ENCODE data around the gene PRSS8.
"Not testable (repeated sequence)": the region's sequence is repeated elsewhere in the genome, so short reads cannot be mapped to it uniquely, and the experiment has no call there.

The PRSS8 gene

DNA sequence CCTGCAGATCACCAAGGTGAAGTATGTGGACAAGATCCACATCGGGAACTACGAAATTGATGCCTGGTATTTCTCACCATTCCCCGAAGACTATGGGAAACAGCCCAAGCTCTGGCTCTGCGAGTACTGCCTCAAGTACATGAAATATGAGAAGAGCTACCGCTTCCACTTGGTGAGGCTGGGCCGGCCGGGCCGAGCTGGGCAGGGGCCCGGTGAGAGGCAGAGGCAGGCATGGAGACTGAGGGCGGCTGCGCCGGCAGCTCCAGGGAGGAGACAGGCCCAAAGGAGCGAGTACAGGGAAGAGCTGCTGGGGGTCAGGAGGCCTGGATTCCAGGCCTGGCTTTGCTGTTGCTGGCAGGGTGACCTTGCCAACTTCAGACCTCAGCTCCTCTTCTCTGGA is 8.3 kb downstream of the PRSS8 start:
- DNase-seq, result no peak

DNA sequence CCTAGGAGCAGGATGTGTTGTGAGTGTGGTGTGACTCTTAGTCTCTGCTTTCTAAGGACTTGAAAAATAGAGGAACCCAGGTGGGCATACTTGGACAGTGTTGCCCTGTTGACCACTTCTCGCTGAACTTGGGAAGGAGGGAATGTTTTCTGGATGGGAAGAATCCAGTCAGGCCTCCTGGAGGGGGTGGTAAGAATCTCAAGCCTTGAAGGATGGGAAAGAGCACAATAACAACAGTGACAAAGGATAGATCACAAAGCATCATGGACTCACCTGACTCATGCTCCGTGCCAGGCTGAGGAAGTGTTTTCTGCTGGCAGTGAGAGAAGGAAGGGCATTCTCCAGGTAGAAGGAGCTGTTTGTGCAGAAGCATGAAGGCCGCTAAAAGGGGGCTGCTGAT is 9.7 kb downstream of the PRSS8 start:
- DNase-seq, result no peak

DNA sequence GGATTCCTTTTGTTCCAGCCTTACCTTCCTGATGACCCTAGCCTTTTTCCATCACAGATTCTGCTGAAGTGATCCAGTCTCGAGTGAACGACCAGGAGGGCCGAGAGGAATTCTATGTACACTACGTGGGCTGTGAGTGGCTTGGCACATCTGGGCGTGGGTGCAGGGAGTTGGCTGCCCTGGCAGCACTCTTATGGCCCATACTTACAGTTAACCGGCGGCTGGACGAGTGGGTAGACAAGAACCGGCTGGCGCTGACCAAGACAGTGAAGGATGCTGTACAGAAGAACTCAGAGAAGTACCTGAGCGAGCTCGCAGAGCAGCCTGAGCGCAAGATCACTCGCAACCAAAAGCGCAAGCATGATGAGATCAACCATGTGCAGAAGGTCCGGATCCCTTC is 15.4 kb downstream of the PRSS8 start:
- no peak for DNase-seq

DNA sequence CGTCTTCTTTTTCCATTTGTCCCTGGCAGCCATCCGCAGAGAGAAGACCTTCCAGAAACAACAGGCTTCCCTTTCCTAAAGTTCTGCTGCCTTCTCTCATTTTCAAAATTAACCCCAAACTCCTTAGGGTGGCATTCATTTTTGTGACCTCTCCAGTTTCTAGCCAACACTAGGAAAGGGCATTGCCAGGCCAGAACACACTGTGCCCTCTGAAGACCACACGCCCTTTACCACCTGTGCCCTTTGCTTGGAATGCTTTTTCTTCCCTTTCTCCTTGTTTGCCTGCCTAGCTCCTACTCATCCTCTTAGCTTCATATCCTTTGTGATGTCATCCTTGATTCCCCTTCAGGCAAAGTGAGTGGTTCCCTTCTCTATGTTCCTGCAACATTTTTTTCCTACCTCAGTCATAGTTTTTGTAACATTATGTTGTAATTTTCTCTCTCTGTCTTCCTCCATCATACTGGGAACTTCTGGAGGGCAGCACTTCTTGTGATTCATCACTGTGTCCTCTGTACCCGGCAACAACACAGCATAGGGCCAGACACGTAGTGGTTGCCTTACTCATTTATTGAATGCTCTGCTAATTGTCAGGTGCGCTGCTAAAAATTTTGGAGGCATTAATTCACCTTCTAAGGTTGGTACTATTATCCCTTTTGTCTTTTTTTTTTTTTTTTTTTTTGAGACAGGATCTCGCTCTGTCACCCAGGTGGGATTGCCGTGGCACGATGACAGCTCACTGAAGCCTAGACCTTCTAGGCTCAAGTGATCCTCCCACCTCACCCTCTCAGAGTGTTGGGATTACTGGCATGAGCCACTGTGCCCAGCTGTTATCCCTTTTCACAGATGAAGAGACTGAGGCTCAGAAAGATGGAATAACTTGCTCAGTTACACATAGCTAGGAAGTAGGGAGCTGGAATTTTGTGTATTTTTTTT is 17.0 kb downstream of the PRSS8 start:
- DNase-seq, result no peak

DNA sequence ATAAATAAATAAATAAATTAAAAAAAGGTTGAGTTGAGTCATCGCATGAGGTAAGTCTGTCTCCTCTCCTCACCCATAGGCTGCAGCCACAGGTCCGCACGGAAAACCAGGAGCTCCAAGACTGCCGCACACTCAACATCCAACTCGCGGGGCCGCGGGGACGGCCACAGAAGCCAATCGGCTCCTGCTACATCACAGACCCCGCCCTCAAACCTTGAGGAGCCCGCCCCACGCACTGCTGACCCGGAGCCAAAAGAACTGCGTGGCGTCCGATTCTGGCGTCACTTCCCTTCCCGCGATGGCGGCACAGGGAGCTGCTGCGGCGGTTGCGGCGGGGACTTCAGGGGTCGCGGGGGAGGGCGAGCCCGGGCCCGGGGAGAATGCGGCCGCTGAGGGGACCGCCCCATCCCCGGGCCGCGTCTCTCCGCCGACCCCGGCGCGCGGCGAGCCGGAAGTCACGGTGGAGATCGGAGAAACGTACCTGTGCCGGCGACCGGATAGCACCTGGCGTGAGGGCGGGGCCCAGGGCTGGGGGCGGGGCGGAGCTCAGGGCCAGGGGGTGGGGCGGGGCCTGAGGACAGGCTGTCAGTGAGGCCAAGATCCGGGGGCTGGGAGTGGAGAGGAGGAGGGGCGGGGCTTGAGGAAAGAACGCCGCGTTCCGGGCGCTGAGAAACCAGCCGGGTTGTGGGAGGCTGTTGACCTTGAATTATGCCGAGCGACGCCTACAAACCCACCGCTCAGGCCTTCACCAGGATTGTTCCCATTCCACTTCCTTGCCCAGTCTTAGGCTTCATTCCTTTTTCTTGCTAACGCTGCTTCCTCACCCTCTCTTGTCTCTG is 17.9 kb downstream of the PRSS8 start, which contains the start of gene KAT8:
KAT8 (plus strand) TSS at position 281 of the 839 bp plus-strand sequence; CDS start at position 299, 18 bp downstream.
- peak; percentile 94 to 95 for DNase-seq

DNA sequence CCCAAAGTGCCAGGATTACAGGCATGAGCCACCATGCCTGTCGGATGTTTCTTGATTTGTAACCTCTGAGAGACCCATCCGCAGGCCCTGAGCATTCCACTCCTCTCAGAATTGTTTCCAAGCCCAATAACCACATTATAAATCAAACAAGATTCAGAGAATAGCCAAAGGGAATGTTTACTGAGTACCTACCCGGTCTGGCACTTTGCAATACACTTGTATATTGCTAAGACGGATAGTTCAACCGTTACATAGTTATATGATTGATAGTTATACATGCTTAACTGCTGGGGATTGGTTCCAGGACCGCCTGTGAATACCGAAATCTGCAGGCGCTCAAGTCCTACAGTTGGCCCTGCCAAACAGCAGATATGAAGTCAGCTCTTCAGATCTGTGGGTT is 21.1 kb downstream of the PRSS8 start:
- DNase-seq, result no peak

DNA sequence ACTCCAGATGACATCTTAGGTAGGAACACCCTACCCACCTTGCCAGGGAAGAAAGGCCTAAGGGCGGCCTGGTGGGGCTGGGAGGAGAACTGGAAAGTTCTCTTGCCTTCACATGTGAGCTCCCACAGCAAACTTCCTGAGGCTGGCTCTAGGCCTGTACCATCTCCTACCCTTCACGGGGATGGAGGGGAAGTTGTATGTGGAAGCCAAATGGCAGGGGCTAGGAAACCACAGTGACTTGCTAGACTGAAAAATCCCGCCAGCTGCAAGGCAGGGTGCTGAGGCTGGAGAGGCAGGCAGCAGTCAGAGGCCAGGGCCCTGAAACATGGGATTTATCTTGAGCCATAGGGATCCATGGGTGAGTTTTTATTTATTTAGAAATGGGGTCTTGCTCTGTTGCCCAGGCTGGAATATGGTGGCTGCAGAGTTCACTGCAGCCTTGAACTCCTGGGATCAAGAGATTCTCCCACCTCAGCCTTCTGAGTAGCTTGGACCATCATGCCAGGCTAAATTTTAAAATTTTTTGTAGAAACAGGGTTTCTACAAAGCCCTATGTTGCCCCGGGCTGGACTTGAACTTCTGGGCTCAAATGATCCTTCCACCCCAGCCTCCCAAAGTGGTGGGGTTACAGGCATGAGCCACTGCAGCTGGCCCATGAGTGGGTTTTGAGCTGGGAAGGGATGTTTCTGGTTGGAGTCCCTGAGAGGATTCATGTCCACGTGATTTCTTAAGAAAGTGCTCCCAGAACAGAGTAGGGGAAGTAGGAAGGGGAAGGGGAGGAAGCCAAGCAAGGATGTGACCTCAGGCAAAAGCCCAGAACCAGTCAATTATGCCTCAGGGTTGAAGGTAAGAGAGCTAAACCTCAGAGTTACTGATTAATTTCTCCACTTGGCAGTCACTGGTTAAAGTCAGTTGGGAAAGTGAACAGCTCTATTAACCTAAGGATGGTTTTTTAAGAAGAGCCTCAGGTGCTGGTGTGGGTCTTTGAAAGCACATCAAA is 22.1 kb downstream of the PRSS8 start:
- DNase-seq, result no peak

DNA sequence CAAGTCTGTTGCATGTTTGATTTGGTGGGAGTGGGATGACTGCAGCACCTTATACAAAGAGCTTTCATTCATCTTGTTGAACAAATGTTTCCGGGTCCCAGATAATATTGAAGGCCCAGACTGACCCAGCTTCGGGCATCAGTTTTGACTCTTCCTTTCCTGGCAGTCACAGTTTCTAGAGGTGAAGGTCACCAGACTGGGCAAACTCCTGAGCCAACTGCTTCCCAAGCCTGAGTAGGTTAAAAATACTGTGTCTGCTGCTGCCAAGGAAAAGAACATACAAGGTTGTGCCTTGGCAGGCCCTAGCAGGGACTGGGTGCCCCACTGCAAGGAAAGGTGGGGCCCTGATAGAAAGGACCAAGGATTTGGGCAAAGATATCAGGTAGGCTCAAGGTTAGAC is 22.8 kb downstream of the PRSS8 start:
- DNase-seq, result no peak

DNA sequence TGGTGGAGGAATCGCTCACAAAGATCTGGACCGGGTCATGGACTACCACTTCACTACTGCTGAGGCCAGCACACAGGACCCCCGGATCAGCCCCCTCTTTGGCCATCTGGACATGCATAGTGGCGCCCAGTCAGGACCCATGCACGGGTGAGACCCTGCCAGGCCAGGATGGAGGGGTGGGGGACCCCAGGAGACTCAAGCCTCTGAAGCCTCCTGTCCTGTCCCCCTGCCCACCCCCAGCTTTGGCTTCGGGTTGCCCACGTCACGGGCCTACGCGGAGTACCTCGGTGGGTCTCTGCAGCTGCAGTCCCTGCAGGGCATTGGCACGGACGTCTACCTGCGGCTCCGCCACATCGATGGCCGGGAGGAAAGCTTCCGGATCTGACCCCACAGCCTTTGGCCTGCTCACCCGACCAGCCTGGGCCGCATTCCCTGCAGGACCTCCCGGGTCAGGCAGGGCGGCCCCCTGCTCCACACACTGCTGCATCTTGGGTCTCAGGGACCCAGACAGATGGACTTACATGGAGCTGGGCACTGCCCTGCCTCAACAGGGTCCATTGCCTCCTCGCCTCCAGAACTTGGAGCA is 23.6 kb downstream of the PRSS8 start:
- DNase-seq, result no peak

DNA sequence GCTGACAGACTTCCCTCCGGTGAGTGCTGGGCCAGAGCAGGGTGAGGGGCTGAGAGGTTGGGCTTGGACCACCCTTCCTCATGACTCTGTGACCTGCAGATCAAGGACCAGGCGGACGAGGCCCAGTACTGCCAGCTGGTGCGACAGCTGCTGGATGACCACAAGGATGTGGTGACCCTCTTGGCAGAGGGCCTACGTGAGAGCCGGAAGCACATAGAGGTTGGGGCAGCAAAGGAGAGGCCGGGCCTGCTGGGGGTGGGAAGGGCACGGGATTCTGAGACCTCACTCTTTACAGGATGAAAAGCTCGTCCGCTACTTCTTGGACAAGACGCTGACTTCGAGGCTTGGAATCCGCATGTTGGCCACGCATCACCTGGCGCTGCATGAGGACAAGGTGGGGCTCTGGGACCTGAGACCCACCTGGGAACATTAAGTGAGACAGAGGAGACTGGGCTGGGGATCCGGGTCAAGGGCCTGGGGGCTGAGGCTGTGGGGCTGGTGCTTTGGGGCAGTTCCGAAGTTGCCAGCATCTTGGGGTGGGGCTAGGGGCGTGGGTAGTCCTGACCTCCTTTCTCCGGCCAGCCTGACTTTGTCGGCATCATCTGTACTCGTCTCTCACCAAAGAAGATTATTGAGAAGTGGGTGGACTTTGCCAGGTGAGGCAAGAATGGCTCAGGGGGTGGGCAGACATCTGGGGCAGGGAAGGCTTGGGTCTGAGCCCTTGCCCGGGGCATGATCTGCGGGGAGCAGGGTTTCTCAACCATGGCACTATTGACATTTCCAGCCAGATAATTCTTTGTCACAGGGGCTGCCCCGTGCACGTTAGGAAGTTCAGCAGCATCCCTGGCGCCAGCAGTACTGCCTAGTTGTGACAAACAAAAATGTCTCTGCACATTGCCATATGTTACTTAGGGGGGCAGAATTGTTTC is 25.2 kb downstream of the PRSS8 start:
- no peak for DNase-seq

DNA sequence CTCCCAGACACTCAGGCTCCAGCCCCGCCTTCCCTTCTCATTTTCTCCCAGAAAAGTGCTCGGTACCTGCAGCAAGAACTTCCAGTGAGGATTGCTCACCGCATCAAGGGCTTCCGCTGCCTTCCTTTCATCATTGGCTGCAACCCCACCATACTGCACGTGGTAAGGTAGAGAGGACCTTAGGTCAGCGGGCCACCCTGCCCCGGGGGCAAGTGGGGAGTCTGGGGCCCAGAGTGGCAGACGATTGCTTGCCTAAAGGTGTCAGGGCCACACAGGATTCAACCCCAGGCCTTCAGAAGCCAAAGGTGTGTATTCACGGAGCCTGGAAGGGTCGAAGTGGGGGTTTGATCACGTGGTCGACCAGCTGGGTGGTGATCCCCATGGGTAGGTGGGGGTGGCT is 25.9 kb downstream of the PRSS8 start:
- no peak for DNase-seq

DNA sequence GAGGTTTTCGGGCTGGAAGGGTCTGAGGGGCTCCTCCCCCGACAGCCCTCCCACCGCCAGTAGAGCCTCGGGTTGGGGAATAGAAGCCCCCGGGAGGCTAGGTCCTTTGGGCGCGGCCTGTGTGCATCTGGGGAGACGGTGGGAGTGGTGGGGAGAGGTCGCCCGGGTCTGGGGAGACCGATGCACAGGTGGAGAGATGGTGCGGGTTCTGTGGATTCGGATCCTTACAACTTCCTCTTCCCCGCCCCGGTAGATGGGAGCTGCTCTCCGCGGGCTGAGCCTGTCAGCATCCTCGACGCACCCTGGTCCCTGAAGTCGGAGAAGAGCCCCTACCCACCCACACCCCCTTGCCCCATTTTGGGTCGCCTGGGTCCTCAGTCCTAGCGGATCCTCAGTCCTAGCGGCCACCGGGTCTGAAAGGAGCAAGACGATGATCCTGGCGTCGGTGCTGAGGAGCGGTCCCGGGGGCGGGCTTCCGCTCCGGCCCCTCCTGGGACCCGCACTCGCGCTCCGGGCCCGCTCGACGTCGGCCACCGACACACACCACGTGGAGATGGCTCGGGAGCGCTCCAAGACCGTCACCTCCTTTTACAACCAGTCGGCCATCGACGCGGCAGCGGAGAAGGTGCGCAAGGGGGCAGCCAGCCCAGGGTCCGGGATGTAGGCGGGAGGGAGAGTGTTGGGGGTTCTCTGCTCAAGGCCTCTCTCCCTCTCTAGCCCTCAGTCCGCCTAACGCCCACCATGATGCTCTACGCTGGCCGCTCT is 26.6 kb downstream of the PRSS8 start:
- no peak for DNase-seq

DNA sequence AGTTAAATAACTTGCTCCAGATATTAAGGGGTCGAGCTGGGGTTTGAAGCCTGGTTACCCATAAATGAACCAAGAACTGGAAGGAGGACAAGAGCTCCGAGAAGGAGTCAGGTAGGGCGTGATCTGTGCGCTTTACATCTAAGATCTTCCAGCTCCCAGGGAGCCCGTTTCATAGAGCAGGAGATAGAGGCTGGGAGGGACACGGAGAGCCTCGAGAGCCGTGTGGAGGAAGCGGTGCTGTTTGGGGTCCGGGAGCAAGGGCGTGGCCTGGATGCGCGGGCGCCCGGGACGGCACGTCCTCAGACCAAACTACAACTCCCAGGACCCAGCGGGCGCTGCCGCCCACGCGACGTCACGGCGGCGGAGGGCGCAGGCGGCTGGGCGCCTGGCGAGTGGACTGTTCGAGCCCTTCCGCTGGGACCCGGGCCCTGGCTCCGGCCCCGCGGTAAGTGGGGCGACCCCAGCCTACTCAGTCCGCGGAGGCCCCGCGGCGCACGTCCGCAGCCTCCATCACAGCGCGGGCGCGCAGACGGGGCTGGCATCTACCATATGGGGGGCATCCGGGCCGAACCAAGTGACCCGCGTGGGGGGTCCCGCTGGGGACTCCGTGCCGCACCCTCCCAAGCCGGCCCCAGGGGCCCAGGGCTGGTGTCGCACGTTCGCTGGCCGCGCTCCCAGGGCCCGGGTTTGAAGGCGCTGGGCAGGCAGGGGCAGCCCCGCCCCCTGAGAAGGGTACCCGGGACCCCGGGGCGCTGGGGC is 27.3 kb downstream of the PRSS8 start, which contains the start of gene BCKDK:
BCKDK (plus strand) TSS at position 352 of the 759 bp plus-strand sequence. CDS start 838 bp downstream, outside the sequence.
- DNase-seq, result peak; percentile 37 to 63

DNA sequence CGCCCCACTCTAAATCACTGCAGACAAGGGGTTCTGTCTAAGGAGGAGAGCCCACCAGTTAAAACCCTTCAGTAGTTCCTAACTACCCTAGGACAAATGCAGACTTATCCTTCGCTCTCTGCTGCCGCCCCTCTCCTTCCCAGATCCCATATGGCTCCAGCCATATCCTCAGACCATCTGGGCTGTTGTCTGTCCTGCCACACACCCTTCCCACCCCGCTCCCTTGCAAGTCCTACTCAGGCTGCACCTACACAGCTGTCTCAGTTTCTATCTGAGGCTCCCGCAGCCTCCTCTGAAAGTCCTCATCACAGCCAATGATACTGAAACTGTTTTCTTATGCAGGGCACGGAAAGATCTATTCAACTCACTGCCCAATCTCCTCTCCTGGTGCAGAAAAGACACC is 28.1 kb downstream of the PRSS8 start:
- DNase-seq, result no peak

DNA sequence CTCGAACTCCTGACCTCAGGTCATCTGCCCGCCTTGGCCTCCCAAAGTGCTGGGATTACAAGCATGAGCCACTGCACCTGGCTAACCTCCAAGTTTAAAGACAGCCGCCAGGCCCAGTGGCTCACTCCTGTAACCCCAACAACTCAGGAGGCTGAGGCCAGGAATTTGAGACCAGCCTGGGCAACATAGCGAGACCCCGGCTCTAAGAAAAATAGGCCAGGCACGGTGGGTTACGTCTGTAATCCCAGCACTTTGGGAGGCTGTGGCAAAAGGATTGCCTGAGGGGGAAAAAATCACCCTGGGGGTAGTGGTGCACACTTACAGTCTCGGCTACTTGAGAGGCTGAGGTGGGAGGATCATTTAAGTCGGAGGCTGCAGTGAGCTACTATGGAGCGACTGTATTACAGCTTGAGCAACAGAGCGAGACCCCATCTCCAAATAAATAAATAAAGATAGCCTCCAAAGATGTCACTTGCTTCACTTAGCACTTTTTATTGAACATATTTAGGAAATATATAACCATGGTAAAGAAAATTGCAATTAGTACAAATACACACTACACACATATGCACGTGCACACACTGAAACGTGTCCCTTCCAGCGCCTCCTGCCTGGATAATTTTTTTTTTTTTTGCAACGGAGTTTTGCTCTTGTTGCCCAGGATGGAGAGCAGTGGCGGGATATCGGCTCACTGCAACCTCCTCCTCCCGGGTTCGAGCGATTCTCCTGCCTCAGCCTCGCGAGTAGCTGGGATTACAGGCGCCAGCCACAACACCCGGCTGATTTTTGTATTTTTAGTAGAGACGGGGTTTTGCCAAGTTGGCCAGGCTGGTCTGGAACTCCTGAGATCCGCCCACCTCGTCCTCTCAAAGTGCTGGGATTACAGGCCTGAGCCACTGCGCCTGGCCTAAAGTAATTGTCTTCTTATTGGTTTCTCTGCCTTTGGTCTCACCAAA is 28.7 kb downstream of the PRSS8 start:
- DNase-seq, result no peak

DNA sequence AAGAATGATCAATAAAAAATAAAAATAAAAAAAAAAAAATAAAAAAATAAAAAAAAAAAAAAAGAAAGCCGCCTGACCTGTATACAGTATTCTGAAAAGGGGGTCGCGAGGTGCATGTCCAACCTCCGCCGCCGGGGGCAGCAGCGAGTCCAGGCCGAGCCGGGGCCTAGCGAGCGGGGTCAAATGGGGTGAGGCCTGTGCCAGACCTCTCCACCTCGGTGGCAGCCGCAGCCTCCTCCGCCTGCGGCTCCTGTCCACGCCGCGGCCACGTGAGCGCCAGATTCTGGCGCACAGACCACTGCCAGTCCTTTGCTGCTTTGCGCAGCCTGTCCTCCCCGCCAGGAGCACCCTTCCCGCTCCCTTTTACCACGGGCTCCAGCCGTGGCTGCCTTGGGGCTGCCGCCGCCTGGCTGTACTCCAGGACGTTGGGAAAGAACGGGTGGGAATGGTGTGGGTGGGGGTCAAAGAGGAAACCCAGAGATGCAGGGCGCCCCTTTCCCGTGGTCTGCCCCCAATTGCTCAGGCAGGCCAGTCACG is 29.8 kb downstream of the PRSS8 start:
- no peak for DNase-seq

DNA sequence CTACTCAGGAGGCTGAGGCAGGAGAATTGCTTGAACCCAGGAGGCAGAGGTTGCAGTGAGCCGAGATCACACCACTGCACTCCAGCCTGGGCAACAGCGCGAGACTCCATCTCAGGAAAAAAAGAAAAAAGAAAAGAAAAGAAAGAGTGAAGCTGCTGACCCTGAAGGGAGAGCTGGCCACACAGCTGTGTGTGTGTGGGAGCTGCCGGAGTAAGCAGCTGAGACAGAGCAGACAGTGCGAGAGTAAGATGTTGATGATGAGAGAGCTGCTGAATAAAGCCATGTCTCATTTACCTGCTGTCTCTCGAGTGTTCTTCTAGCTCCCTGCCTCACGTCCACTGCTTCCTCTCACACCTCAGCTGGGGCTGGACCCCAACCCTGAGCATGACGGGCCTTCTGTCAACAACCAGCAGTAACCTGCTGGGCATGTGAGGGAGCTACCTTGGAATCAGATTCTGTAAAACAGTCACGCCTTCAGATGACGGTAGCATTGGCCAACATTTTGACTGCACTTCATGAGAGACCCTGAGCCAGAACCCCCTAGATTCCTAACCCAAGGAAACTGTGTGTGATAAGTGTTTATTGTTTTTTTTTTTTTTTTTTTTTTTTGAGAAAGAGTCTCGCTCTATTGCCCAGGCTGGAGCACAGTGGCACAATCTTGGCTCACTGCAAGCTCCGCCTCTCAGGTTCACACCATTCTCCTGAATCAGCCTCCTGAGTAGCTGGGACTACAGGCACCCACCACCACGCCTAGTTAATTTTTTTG is 34.5 kb downstream of the PRSS8 start:
- DNase-seq, result not testable (repeated sequence)

Data from NCI-H2081 (cell line).